ENCODE results near the gene FAM124A. TPM values are rescaled to one million over a fixed set of nuclear protein-coding genes. Genes with fewer than 3 reads are reported as not detected.

FAM124A gene
- total and polyA plus RNA-seq, 2 donors (not counting 3 experiments of a cell fraction or from before 2014, with no cell fraction given): 3.8 to 9.9 TPM

DNA sequence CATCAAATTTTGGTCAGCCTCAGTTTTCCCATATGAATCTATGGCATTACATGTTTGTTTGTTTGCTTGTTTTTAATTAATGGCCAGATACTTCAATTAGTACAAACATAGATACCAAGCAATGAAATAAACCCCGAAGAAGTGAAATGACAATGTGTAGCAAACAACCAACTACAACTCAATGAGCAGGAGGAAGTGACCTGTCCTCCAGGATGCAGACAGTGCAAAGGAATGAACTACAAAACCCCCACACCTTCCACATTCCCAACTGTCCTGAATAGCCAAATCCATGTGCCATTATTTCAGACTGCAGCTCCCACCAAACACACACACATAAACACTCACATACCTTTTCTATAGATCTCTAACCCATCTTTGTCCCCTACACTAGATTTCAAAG lies 45.0 kb upstream of the FAM124A start:
- CTCF ChIA-PET: no interaction called here
- Histone ChIP-seq H3K36me3 (ENCODE audit: control insufficient read depth in 2 of 2, extremely low read depth in 1 of 2, insufficient read depth in 2 of 2, low read length in 2 of 2) (no peaks in the 10 kb centered on the region), H3K4me2 (ENCODE audit: insufficient read depth, low read length) (no peak overlapping the region), H3K4me3 (replicated peaks in 1 of 3; ENCODE audit: insufficient read depth in 1 of 3, low read depth in 1 of 3, low read length in 3 of 3) (no peak overlapping the region), H3K27me3 (ENCODE audit: control insufficient read depth in 2 of 2, insufficient read depth in 2 of 2, low read length in 2 of 2) (peaks cover under 1 to 5% of the 10 kb centered on the region in 2 experiments), H3K4me1 (ENCODE audit: control insufficient read depth, extremely low read depth, insufficient read depth, low read length) (no peaks in the 10 kb centered on the region), H3K9ac (replicated peaks; ENCODE audit: extremely low read depth, insufficient read depth, low read length) (no peak overlapping the region), H2AFZ (ENCODE audit: low read depth, low read length) (no peak overlapping the region), H4K20me1 (replicated peaks; ENCODE audit: control insufficient read depth, extremely low read depth, insufficient read depth, low read length) (no peaks in the 10 kb centered on the region), H3K9me1 (replicated peaks; ENCODE audit: control insufficient read depth, extremely low read depth, insufficient read depth, low read length) (no peaks in the 10 kb centered on the region), H3K79me2 (ENCODE audit: control insufficient read depth, insufficient read depth, low read length) (no peaks in the 10 kb centered on the region), H3K9me3 (replicated peaks; ENCODE audit: control insufficient read depth, insufficient read depth, low read length) (no peaks in the 10 kb centered on the region), H3K27ac (ENCODE audit: insufficient read depth, low read depth, low read length) (no peak overlapping the region)
- no peak for TF ChIP-seq MAX (IDR thresholded peaks at IDR 0.05; ENCODE audit: insufficient read depth, insufficient read length)
- TF ChIP-seq POLR2A (IDR thresholded peaks at IDR 0.05; ENCODE audit: low read depth, low read length): no peak
- no peak for TF ChIP-seq JUN (IDR thresholded peaks at IDR 0.05; ENCODE audit: borderline replicate concordance, insufficient read depth, insufficient read length, low read depth)
- TF ChIP-seq POLR2AphosphoS5 (IDR thresholded peaks at IDR 0.05; ENCODE audit: insufficient read depth, low read depth, low read length): no peak
- no peak for TF ChIP-seq MYC (IDR thresholded peaks at IDR 0.05; ENCODE audit: low read depth, low read length)
- no TSS peak for BruUV-seq (replicated peaks)
- POLR2A ChIA-PET: no interaction called here
- intact Hi-C loops (cut with micrococcal nuclease) (no loop called here), dilution Hi-C loops (cut with MboI; ENCODE audit: extremely low pct_ligation_motif_present, low sequenced_read_pairs) (no loop called here)
- no peak for DNase-seq (ENCODE audit: low read depth, low spot score)
- no peak for FAIRE-seq

- no peak for TF ChIP-seq JUN (IDR thresholded peaks at IDR 0.05; ENCODE audit: borderline replicate concordance, insufficient read depth, insufficient read length, low read depth)
- TF ChIP-seq, protein P1, sequence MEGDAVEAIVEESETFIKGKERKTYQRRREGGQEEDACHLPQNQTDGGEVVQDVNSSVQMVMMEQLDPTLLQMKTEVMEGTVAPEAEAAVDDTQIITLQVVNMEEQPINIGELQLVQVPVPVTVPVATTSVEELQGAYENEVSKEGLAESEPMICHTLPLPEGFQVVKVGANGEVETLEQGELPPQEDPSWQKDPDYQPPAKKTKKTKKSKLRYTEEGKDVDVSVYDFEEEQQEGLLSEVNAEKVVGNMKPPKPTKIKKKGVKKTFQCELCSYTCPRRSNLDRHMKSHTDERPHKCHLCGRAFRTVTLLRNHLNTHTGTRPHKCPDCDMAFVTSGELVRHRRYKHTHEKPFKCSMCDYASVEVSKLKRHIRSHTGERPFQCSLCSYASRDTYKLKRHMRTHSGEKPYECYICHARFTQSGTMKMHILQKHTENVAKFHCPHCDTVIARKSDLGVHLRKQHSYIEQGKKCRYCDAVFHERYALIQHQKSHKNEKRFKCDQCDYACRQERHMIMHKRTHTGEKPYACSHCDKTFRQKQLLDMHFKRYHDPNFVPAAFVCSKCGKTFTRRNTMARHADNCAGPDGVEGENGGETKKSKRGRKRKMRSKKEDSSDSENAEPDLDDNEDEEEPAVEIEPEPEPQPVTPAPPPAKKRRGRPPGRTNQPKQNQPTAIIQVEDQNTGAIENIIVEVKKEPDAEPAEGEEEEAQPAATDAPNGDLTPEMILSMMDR (IDR thresholded peaks at IDR 0.05; ENCODE audit: extremely low read depth in 1 of 2, insufficient read depth in 1 of 2, low read depth in 1 of 2, low read length in 2 of 2): no peak
- no peak for TF ChIP-seq EZH2 (IDR thresholded peaks at IDR 0.05; ENCODE audit: borderline replicate concordance, low read depth, low read length, severe bottlenecking)
- TF ChIP-seq MYC (IDR thresholded peaks at IDR 0.05; ENCODE audit: low read depth, low read length): no peak
- TF ChIP-seq POLR2AphosphoS5 (IDR thresholded peaks at IDR 0.05; ENCODE audit: insufficient read depth, low read depth, low read length): no peak
- no peak for TF ChIP-seq POLR2A (IDR thresholded peaks at IDR 0.05; ENCODE audit: low read depth, low read length)
- no peak for TF ChIP-seq FOS (IDR thresholded peaks at IDR 0.05; ENCODE audit: borderline replicate concordance, insufficient read depth, low read length)
- H3K79me2 ChIP-seq (ENCODE audit: control insufficient read depth, insufficient read depth, low read length): no peaks in the 10 kb centered on the region
- no peak overlapping the region for H2AFZ ChIP-seq (ENCODE audit: low read depth, low read length)
- DNase-seq (ENCODE audit: low read depth, low spot score) (no peak), FAIRE-seq (no peak)
- POLR2A ChIA-PET: no interaction called here
- H3K27ac ChIP-seq (ENCODE audit: insufficient read depth, low read depth, low read length): no peak overlapping the region
- intact Hi-C loops (cut with micrococcal nuclease) (no loop called here), dilution Hi-C loops (cut with MboI; ENCODE audit: extremely low pct_ligation_motif_present, low sequenced_read_pairs) (no loop called here)
- no peak overlapping the region for H3K4me2 ChIP-seq (ENCODE audit: insufficient read depth, low read length)
- no peaks in the 10 kb centered on the region for H3K9me3 ChIP-seq (replicated peaks; ENCODE audit: control insufficient read depth, insufficient read depth, low read length)
- peaks cover 2 to 5% of the 10 kb centered on the region in 2 experiments for H3K27me3 ChIP-seq (ENCODE audit: control insufficient read depth in 2 of 2, insufficient read depth in 2 of 2, low read length in 2 of 2)
- CTCF ChIA-PET: interaction anchor here (0.8 to 1.6 kb wide), 6 partner anchors 12 to 53 kb away, joined by 3 to 5 read pairs (median 3); no protein-coding TSS in a partner anchor
- H3K9ac ChIP-seq (replicated peaks; ENCODE audit: extremely low read depth, insufficient read depth, low read length): no peak overlapping the region
- H3K36me3 ChIP-seq (ENCODE audit: control insufficient read depth in 2 of 2, extremely low read depth in 1 of 2, insufficient read depth in 2 of 2, low read length in 2 of 2): no peaks in the 10 kb centered on the region
- H3K9me1 ChIP-seq (replicated peaks; ENCODE audit: control insufficient read depth, extremely low read depth, insufficient read depth, low read length): no peaks in the 10 kb centered on the region
- no peaks in the 10 kb centered on the region for H4K20me1 ChIP-seq (replicated peaks; ENCODE audit: control insufficient read depth, extremely low read depth, insufficient read depth, low read length)
- H3K4me1 ChIP-seq (ENCODE audit: control insufficient read depth, extremely low read depth, insufficient read depth, low read length): no peaks in the 10 kb centered on the region
- H3K4me3 ChIP-seq (replicated peaks in 1 of 3; ENCODE audit: insufficient read depth in 1 of 3, low read depth in 1 of 3, low read length in 3 of 3): no peak overlapping the region
- no TSS peak for BruUV-seq (replicated peaks)
Measured at GRCh38 chr13:51178456-51179074, 43.6 kb upstream of the FAM124A start.

Data from endothelial cell of umbilical vein (primary cell).